GM21423 (cell line): ENCODE measurements around the gene NHLRC1.

Source experiments
- ATAC-seq: cut with Tn5 transposase; IDR thresholded peaks from one replicate; pipeline ENCODE4 v1.9.1; 2021; ENCODE audit warnings: mild to moderate bottlenecking, moderate library complexity; ENCODE audit not compliant: unreplicated experiment

Gene NHLRC1

DNA sequence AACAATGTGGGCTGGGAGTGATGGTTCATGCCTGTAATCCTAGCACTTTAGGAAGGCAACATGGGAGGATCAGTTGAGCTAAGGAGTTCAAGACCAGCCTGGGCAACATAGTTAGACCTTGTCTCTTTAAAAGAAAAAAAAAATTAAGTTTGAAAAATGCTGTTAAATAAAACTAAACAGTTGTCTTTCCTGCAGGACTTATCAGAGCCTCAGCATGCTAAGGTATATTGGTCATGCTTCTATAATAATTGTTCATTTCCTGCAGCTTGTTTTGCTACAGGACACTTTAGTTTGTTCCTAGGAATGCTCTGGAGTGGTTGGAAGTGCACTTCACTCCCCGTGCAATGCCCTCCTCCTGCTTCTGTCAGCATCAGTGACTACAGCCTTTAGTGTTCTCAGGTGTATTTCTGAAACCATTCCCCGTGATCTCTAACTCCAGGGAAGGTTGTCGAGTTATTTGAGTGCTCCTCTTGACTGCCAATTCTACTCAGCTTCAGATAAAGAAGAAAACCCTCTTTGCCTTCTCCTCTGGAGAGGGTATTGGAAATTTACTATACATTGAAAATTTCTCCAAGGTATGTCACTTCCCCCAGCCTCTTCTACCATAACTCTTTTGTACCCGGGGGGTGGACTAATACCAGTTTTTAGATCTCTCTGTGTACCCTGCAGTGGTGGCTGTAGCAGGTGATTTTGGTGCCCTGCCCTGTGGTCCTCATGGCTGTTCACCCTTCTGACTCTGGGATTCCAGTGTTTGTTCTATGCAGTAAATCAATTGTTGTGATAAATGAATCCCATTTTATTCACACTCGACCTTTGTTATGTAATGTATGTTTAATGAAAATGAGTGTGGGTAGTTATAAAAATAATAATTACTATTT is 33.8 kb downstream of the NHLRC1 start:
- ATAC-seq: no peak

DNA sequence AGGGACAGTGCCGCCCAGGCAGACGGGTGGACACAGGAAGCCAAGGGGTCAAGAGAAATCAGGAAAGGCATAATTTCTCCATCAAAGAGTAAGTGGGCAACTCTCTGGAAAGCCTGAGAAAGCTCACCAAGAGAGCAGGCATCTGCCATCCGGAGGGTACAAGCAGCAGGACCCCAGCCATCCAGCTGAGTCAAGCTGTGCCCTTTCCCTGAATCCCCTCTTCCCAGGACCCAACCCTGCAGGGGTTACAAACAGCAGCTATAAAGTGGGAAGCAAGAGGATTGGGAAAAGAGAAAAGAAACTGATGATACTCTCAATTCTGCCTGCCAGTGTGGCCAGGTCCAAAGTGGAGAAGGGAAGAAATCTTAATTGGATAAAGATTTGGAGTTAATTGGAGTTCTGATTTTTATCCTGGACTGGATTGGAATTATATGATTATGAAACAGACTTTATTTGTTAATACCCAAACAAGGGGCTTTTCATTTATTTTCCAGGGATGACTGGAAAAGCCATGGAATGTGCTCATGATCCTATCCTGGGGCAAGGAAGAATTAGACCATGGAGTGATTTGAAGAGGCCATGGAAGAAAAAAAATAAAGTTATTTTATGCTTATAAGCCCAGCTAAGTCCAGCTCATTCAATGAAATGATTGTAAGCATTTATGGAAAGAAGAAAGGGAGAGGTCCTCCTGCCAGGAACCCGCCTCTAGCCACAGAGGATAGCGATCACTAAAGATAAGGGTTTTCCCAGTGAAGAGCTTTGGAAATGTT is 34.9 kb downstream of the NHLRC1 start:
- no peak for ATAC-seq

DNA sequence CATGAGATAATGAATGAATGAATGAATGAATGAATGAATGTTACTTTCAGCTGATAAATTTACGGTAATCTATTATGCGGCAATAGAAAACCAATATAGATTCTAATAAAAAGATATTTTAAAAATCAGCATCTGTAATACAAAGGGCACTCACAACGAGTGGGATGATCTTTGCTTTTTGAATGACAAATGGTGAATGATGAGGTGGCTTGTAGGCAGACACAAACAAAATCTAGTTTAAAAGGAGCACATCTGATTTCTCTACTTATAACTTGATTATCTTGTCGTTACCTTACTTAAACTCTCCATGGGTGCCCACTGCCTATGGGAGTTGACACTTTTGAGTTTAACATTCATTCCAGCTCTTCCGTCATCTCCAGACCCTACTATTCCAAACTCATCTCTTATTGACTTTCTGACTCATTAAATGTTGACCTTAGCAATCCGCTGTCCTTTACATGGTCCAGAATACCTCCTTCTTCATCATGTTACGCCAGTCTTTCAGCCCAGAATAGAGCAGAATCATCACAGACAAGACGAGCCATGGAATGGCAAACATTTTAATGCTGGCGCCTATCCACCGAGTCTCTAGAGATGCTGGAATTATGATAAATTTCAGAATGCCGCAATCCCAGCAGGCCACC is 41.3 kb downstream of the NHLRC1 start:
- no peak for ATAC-seq

DNA sequence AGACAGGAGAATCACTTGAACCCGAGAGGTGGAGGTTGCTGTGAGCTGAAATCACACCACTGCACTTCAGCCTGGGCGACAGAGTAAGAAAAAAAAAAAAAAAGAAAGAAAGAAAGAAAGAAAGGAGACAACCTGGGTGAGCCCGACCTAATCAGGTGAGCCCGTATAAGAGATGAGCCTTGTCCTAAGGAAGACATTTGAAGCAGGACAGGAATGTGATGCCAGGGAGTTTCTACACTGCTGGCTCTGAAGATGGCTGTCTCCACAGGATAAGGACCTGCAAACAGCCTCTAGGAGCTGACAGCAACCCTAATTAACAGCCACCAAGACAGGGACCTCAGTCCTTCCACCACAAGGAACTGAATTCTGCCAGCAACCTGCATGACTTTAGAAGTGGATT is 41.9 kb downstream of the NHLRC1 start:
- ATAC-seq: no peak

DNA sequence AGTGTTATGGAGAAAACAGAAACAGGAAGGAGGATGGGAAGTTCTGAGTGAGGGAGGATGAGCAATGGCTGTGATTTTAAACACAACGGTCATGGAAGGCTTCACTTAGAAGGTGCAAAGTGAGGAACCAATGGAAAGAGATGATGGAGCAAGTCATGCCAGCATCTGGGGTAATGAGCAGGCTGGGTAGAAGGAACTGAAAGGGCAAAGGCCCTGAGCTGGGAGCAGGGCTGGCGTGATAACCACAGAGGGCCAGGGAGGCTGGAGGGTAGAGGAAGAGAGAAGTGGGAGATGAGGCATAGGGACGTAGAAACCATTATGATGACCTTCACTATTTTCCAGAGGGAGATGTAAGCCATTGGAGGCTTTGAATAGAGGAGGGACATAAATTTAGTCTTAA is 43.6 kb downstream of the NHLRC1 start:
- ATAC-seq: no peak

DNA sequence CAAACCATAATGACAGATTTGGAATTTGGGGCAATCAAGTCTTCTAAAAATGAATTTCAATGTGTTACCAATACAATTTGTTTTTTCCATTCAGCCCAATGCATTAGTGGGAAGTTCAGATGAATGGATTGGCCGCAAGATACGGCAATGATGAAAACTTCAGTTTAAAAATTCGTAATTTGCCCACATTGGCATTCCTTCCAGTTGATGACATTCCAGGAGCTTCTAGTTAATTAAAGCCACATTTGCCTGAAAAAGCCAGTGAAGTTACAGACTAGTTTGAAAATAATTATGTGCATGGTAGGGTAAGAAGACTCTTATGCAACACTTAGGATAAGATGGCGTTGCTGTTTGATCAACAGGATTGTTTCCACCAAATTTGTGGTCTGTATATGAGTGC is 46.2 kb downstream of the NHLRC1 start:
- no peak for ATAC-seq

DNA sequence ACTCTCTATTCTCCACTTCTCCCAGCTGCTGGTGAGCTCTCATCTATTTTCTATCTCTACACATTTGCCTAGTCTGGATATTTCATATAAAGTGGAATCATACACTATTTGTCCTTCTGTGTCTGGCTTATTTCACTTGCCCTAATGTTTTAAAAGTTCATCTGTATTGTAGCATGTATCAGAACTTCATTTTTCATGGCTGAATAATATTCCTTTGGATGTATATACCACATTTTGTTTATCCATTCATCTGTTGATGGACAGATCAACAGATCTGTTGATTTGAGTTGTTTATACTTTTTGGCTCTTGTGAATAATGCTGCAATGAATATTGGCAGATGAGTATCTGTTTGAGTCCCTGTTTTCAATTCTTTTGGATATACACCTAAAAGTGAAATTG is 49.6 kb downstream of the NHLRC1 start:
- no peak for ATAC-seq

DNA sequence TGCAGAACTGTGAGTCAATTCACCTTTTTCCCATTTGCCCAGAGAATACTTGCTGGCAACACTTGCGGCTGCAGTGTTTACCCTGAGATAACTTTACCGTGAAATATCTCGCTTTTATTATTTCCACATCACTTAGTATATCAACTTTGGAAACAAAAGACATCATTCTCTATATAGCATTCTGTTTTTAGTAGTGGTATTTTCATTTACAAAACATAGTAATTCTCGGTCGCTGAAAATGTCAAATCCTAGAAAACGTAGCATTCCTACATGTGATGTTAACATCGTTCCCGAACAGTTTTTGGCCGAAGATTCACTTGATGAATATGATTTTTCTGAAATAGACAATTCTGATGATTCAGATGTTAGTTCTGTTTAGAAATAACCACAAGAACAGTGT is 52.0 kb downstream of the NHLRC1 start:
- no peak for ATAC-seq
